ENCODE results near the gene WWOX.

Gene WWOX

GRCh38 chr16:78987666-78988065 lies 888.2 kb downstream of the WWOX start:
- no peak for DNase-seq

GRCh38 chr16:78988361-78988969 lies 889.0 kb downstream of the WWOX start:
- no peak for DNase-seq

GRCh38 chr16:78990309-78990701 lies 890.9 kb downstream of the WWOX start:
- no peak for DNase-seq

- no peak for DNase-seq
These were observed 892.5 kb downstream of the WWOX start for GRCh38 chr16:78992001-78992400.

- DNase-seq: no peak
These were observed 893.9 kb downstream of the WWOX start for GRCh38 chr16:78993346-78993745.

- no peak for DNase-seq
These were observed 894.8 kb downstream of the WWOX start for GRCh38 chr16:78994135-78994745.

- no peak for DNase-seq
These were observed 896.0 kb downstream of the WWOX start for GRCh38 chr16:78995441-78995840.

- DNase-seq: no peak
These were observed 897.3 kb downstream of the WWOX start for GRCh38 chr16:78996790-78997189.

GRCh38 chr16:78998879-78999278 lies 899.4 kb downstream of the WWOX start:
- no peak for DNase-seq

GRCh38 chr16:79001156-79001967 lies 901.9 kb downstream of the WWOX start:
- DNase-seq: no peak

GRCh38 chr16:79003026-79003609 lies 903.7 kb downstream of the WWOX start:
- no peak for DNase-seq

- no peak for DNase-seq
These were observed 904.9 kb downstream of the WWOX start for GRCh38 chr16:79004309-79004708.

GRCh38 chr16:79005096-79005495 lies 905.6 kb downstream of the WWOX start:
- DNase-seq: no peak

- no peak for DNase-seq
These were observed 906.8 kb downstream of the WWOX start for GRCh38 chr16:79006206-79006605.

- no peak for DNase-seq
These were observed 907.3 kb downstream of the WWOX start for GRCh38 chr16:79006765-79007164.

- DNase-seq: no peak
These were observed 908.2 kb downstream of the WWOX start for GRCh38 chr16:79007614-79008013.

GRCh38 chr16:79008036-79008868 lies 908.8 kb downstream of the WWOX start:
- DNase-seq: no peak

- no peak for DNase-seq
These were observed 909.4 kb downstream of the WWOX start for GRCh38 chr16:79008869-79009179.

- no peak for DNase-seq
These were observed 910.4 kb downstream of the WWOX start for GRCh38 chr16:79009896-79010295.

- DNase-seq: no peak
These were observed 911.8 kb downstream of the WWOX start for GRCh38 chr16:79011282-79011681.

- no peak for DNase-seq
These were observed 913.4 kb downstream of the WWOX start for GRCh38 chr16:79012671-79013434.

GRCh38 chr16:79013930-79014660 lies 914.6 kb downstream of the WWOX start:
- DNase-seq: no peak

All from NCI-H69 (cell line).